ENCODE results near the gene FNDC1. TPM values are rescaled to one million over a fixed set of nuclear protein-coding genes. Genes with fewer than 3 reads are reported as not detected.

Gene FNDC1
- polyA plus RNA-seq, 3 donors from 2014 or later, result not detected

DNA sequence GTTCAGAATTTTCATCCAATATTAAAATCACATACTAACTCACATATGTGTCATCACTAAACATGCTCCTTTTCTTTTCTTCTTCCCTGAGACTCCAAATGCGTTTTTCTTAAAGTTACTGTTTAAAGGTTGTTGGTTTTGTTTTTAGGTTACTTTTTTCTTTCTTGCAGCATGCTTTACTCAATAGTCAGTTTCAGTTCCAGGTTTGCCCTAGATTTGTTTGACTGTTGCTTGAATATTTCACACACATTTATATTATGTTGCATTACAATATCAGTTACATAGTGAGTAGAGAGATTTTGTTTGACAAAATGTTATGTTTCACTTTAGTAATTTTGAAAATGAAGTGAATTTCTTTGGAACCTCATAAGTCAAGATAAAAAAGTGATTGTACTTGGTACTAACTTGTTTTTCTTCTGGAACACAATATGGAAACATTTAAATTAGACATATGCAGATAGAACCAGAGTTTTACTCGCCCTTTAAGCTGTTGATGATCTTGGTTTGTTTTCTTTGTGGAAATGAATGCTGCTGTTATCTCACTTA, 27.3 kb downstream of the FNDC1 start:
- Mint-ChIP-seq H3K27me3 (ENCODE audit: low read depth in 3 of 3) (peaks cover 2 to 8% (median 2%) of the 10 kb centered on the region in 3 donors), H3K4me3 (no peak overlapping the region), H3K4me1 (no peaks in the 10 kb centered on the region), H3K27ac (no peak overlapping the region), H3K9me3 (no peaks in the 10 kb centered on the region), H3K36me3 (no peaks in the 10 kb centered on the region)
- no peak for DNase-seq

DNA sequence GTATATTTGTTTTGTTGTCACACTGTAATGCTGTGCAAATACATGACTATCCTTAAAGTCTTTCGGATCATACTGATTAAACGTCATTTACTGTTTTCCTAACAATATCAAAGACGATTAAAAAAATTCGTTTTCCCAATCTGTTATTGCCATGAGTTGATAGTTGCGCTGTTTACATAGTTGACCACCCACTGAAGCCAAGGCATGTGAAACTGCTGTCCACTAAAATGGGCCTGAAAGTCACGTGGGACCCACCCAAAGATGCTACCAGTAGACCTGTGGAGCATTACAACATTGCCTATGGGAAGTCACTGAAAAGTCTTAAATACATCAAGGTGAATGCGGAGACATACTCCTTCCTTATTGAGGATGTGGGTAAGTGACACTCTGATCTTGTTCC, 28.1 kb downstream of the FNDC1 start:
- Mint-ChIP-seq H3K4me3 (no peak overlapping the region), H3K36me3 (no peaks in the 10 kb centered on the region), H3K27me3 (ENCODE audit: low read depth in 3 of 3) (peaks cover 2 to 8% (median 4%) of the 10 kb centered on the region in 3 donors), H3K4me1 (no peaks in the 10 kb centered on the region), H3K9me3 (no peaks in the 10 kb centered on the region), H3K27ac (no peak overlapping the region)
- DNase-seq, result no peak

GRCh38 chr6:159201336-159201735, 32.1 kb downstream of the FNDC1 start:
- peaks cover 2 to 11% (median 8%) of the 10 kb centered on the region in 3 donors for H3K27me3 Mint-ChIP-seq (ENCODE audit: low read depth in 3 of 3)
- H3K9me3 Mint-ChIP-seq, result no peaks in the 10 kb centered on the region
- no peak overlapping the region for H3K4me3 Mint-ChIP-seq
- H3K4me1 Mint-ChIP-seq, result peaks cover 24 to 29% of the 10 kb centered on the region in 2 donors
- DNase-seq, result no peak
- no peak overlapping the region for H3K27ac Mint-ChIP-seq
- H3K36me3 Mint-ChIP-seq, result peaks cover 0 to 6% (median 0%) of the 10 kb centered on the region in 3 donors

DNA sequence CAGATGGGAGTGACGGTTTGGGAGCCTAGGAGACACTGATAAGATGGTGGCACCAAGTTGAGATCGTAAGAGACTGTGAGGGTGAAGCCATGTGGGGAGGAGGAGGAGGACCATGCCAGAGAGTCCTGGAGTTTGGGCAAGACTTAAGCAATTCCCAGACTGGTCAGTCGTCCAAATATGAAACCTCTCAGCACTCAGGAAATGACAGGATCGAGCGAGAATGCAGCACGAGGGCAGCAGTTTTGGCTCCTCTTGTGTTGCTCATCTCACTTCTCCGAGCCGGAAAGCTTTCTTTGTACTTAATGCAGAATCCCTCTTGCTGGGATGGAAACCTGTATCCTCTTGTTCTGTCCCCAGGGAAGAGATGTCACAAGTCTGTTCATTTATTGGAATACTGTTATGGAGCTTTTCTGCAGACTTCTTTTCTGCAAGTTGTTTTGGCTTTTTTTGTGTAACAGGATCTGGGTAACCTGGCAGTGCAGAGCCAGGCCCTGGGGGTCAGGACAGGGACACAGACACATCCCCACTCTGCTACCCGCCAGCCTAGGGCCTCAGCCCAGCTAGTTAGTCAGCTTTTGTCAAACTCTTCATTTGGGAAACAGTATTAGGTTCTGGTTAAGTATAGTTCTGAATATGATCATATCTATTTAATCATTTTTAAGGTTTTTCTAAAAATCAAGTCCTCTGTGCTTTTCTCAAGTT, 34.3 kb downstream of the FNDC1 start:
- DNase-seq, result no peak
- H3K27ac Mint-ChIP-seq, result peak overlapping the region in 1 of 6 donors; percentile 15
- H3K4me1 Mint-ChIP-seq, result peaks cover 24 to 29% of the 10 kb centered on the region in 2 donors
- peaks cover 2 to 7% (median 7%) of the 10 kb centered on the region in 3 donors for H3K27me3 Mint-ChIP-seq (ENCODE audit: low read depth in 3 of 3)
- peak overlapping the region in 4 of 5 donors; percentile 3 to 39 (median 22) for H3K4me3 Mint-ChIP-seq
- no peaks in the 10 kb centered on the region for H3K9me3 Mint-ChIP-seq
- H3K36me3 Mint-ChIP-seq, result peaks cover 0 to 6% (median 0%) of the 10 kb centered on the region in 3 donors

- peaks cover 4 to 7% (median 6%) of the 10 kb centered on the region in 3 donors for H3K27me3 Mint-ChIP-seq (ENCODE audit: low read depth in 3 of 3)
- H3K9me3 Mint-ChIP-seq, result no peaks in the 10 kb centered on the region
- peak overlapping the region; percentile 52 to 82 (median 72) for H3K4me3 Mint-ChIP-seq
- H3K27ac Mint-ChIP-seq, result peak overlapping the region; percentile 3 to 78 (median 67)
- peaks cover 24 to 29% of the 10 kb centered on the region in 2 donors for H3K4me1 Mint-ChIP-seq
- H3K36me3 Mint-ChIP-seq, result peaks cover 0 to 6% (median 0%) of the 10 kb centered on the region in 3 donors
- peak; percentile 3 to 32 (median 13) for DNase-seq
Measured at GRCh38 chr6:159204605-159205004, 35.4 kb downstream of the FNDC1 start.

DNA sequence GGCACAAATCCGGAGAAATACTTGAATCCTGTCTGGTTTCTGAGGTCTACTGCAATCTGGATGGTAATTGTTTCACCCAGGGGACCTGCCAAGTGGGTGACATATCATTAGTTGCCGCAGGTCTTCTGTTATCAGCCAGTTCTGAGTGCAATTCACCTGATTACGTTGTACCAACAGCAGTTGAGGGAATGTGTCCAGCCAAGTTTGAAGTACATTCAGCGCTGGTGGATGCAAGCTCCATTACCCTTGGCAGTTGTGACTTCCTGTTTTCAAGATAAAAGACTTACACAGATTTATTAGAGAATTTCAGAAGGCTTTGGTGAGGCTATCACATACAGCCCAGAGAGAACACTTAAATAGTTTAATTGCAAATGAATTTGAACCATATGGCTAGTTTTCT, 42.8 kb downstream of the FNDC1 start:
- no peaks in the 10 kb centered on the region for H3K36me3 Mint-ChIP-seq
- DNase-seq, result no peak
- H3K4me3 Mint-ChIP-seq, result no peak overlapping the region
- no peak overlapping the region for H3K27ac Mint-ChIP-seq
- peaks cover 2 to 5% (median 5%) of the 10 kb centered on the region in 3 donors for H3K27me3 Mint-ChIP-seq (ENCODE audit: low read depth in 3 of 3)
- H3K9me3 Mint-ChIP-seq, result no peaks in the 10 kb centered on the region
- H3K4me1 Mint-ChIP-seq, result no peaks in the 10 kb centered on the region

GRCh38 chr6:159212525-159213280, 43.5 kb downstream of the FNDC1 start:
- H3K4me1 Mint-ChIP-seq, result no peaks in the 10 kb centered on the region
- H3K4me3 Mint-ChIP-seq, result no peak overlapping the region
- no peak overlapping the region for H3K27ac Mint-ChIP-seq
- H3K36me3 Mint-ChIP-seq, result no peaks in the 10 kb centered on the region
- no peaks in the 10 kb centered on the region for H3K9me3 Mint-ChIP-seq
- peaks cover 2 to 5% (median 5%) of the 10 kb centered on the region in 3 donors for H3K27me3 Mint-ChIP-seq (ENCODE audit: low read depth in 3 of 3)
- no peak for DNase-seq

- H3K9me3 Mint-ChIP-seq, result no peaks in the 10 kb centered on the region
- no peak overlapping the region for H3K4me3 Mint-ChIP-seq
- H3K36me3 Mint-ChIP-seq, result no peaks in the 10 kb centered on the region
- DNase-seq, result no peak
- peaks cover 2 to 5% (median 5%) of the 10 kb centered on the region in 3 donors for H3K27me3 Mint-ChIP-seq (ENCODE audit: low read depth in 3 of 3)
- no peaks in the 10 kb centered on the region for H3K4me1 Mint-ChIP-seq
- no peak overlapping the region for H3K27ac Mint-ChIP-seq
Measured at GRCh38 chr6:159213405-159213804, 44.2 kb downstream of the FNDC1 start.

DNA sequence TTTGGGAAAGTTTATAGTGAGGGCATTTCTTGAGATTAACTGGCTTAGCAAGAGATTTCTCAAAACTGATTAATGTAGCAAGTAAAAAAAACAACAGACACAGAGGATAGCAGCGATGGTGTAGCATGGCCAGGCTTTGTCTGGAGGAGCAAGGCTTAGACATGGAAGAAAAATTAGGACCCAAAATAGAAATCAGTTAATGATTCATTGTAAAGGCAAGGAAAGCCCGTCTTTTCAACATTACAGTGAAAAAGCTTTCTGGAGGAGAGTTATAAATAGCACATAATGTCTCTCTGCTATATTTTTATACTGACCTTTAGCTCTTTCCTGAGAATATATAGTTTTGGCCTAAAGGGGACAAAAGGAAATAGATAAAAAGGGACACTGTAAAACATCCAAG, 45.1 kb downstream of the FNDC1 start:
- H3K27ac Mint-ChIP-seq, result no peak overlapping the region
- H3K4me1 Mint-ChIP-seq, result no peaks in the 10 kb centered on the region
- no peaks in the 10 kb centered on the region for H3K36me3 Mint-ChIP-seq
- H3K4me3 Mint-ChIP-seq, result no peak overlapping the region
- no peak for DNase-seq
- no peaks in the 10 kb centered on the region for H3K9me3 Mint-ChIP-seq
- peaks cover 2 to 5% (median 3%) of the 10 kb centered on the region in 3 donors for H3K27me3 Mint-ChIP-seq (ENCODE audit: low read depth in 3 of 3)

- H3K9me3 Mint-ChIP-seq, result no peaks in the 10 kb centered on the region
- no peak overlapping the region for H3K4me3 Mint-ChIP-seq
- no peak overlapping the region for H3K27ac Mint-ChIP-seq
- DNase-seq, result no peak
- H3K36me3 Mint-ChIP-seq, result no peaks in the 10 kb centered on the region
- peaks cover 0 to 6% of the 10 kb centered on the region in 2 donors for H3K4me1 Mint-ChIP-seq
- peaks cover 6 to 8% (median 7%) of the 10 kb centered on the region in 3 donors for H3K27me3 Mint-ChIP-seq (ENCODE audit: low read depth in 3 of 3)
Measured at GRCh38 chr6:159217595-159218275, 48.5 kb downstream of the FNDC1 start.

DNA sequence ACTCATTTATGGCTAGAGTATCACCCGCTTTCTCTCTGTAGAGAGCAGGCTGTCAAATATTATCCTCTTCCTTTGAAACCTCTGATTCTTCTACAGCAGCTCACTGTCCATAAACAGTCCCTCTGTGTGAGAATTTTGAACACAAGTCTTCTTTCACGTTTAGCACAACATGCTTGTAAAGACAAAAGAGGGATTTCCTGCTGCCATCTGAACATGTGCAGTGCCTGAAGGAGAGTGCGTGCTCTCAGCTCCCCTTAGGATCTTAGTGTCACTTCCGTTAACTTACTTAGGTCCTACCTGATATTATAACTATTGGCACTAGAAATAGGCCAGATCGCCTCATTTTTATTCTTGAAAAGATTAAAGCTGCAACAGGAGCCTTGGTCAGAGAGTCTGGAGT, 50.9 kb downstream of the FNDC1 start:
- Mint-ChIP-seq H3K4me3 (no peak overlapping the region), H3K27ac (no peak overlapping the region), H3K4me1 (peaks cover 0 to 6% of the 10 kb centered on the region in 2 donors), H3K36me3 (no peaks in the 10 kb centered on the region), H3K9me3 (no peaks in the 10 kb centered on the region), H3K27me3 (ENCODE audit: low read depth in 3 of 3) (peaks cover 4 to 9% (median 8%) of the 10 kb centered on the region in 3 donors)
- DNase-seq, result no peak

DNA sequence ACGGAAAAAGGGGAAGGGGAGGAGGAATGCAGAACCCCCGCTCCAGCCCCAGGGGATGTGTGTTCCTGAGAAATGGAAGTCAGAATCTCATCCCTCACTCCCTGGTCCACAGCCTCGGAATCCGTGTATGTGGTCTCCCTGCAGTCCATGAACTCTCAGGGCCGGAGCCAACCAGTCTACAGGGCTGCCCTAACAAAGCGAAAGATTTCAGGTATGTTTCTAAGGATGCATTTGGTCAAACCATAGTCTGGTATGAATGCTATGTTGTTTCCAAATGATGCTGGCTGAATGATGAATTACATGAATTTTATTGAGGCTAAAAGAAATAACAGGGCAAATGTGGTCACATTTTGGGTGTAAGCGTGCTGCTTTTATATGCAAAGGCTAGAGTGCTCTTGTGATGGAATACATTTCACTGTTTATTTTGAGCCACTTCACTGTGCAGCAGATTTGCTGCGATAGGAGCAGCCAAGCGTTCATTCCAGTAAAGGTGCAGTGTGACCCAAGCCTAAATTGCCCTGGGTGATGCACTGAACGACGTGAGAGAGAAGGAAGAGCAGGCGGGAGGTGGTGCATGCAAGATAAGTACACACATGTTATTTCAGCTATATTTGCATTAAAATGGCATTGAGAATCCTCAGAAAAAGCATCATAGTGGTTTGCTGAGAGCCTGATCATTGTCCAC, 52.4 kb downstream of the FNDC1 start:
- Mint-ChIP-seq H3K27me3 (ENCODE audit: low read depth in 3 of 3) (peaks cover 6 to 11% (median 8%) of the 10 kb centered on the region in 3 donors), H3K36me3 (no peaks in the 10 kb centered on the region)

GRCh38 chr6:159224452-159224851, 55.3 kb downstream of the FNDC1 start:
- no peaks in the 10 kb centered on the region for H3K9me3 Mint-ChIP-seq
- H3K4me1 Mint-ChIP-seq, result peaks cover 0 to 6% of the 10 kb centered on the region in 2 donors
- H3K27ac Mint-ChIP-seq, result no peak overlapping the region
- no peaks in the 10 kb centered on the region for H3K36me3 Mint-ChIP-seq
- DNase-seq, result no peak
- peaks cover 6 to 11% (median 7%) of the 10 kb centered on the region in 3 donors for H3K27me3 Mint-ChIP-seq (ENCODE audit: low read depth in 3 of 3)
- H3K4me3 Mint-ChIP-seq, result no peak overlapping the region

More for the DNA sequence above, 52.4 kb downstream of the FNDC1 start:
- peaks cover 0 to 6% of the 10 kb centered on the region in 2 donors for H3K4me1 Mint-ChIP-seq
- H3K9me3 Mint-ChIP-seq, result no peaks in the 10 kb centered on the region
- no peak for DNase-seq
- no peak overlapping the region for H3K4me3 Mint-ChIP-seq
- no peak overlapping the region for H3K27ac Mint-ChIP-seq
